OCI-M2 (cell line): ENCODE measurements around the gene UGT3A1.

Source experiments
- DNase-seq: peaks from one replicate; lab custom pipeline; 2025; ENCODE audit not compliant: unreplicated experiment; lab: John Stamatoyannopoulos, UW

The UGT3A1 gene

GRCh38 chr5:35919191-35919590 is 72.0 kb downstream of the UGT3A1 start:
- no peak for DNase-seq

- no peak for DNase-seq
Measured at GRCh38 chr5:35908814-35909213, 82.4 kb downstream of the UGT3A1 start.

- no peak for DNase-seq
Measured at GRCh38 chr5:35908228-35908627, 83.0 kb downstream of the UGT3A1 start.

GRCh38 chr5:35904443-35905132 is 86.6 kb downstream of the UGT3A1 start:
- DNase-seq, result no peak

DNA sequence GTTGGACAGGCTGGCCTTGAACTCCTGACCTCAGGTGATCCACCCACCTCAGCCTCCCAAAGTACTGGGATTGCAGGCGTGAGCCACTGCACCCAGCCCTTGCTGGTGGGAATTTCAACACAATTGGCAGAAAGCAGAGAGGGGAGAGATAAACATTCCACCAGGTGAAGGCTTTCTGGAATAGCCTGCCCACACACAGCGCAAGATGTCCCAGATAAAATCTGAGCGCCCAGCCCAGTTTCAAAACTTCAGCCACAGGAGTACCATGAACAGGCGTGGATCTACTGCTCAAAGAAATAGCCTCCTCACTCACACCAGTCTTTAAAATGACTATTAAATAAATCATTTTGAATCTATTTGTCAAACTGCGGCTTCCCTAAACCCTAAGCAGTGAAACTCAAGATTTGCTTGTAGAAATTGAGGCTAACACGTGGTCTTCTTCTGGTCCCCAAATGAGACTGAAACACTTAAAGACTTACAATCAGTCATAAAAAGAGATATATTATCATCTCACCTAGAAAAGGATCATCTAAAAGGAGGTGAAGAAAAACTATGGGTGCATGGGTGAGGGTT is 87.5 kb downstream of the UGT3A1 start:
- DNase-seq, result no peak

GRCh38 chr5:35902046-35902672 is 89.0 kb downstream of the UGT3A1 start:
- DNase-seq, result no peak
